ENCODE results near the gene ANO4.

ANO4 gene

DNA sequence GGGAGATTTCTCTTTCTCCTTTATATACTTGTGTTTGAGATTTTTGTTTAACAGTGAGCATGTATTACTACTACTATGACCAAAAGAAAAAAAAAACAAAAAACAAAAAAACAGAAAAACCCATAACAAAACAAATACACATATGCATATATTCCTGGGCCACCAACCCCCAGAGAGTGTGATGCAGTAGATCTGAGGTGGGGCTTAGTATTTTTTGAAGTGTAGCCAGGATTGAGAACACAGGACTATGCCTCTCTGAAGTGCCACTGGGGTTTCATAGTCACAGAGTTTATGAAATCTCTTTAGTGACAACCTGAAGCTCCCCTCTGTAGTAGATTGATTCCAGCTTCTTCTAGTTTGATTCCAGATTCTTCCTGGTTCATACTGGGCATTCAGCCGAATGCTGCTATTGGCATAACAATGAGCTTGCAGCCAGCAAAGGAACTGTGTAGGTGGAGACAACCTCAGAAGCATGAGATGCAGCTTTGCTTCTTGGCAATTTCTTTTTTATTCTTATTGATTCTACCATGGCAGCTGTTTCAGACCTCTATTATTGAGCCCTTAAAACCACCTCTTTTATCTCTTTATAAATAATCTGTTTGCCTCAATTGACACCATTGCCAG lies 15.5 kb upstream of the ANO4 start:
- DNase-seq (ENCODE audit: low read depth, low spot score): no peak
- TF ChIP-seq FOXP2 (optimal IDR thresholded peaks at IDR 0.05; ENCODE audit: control extremely low read depth, extremely low read length, insufficient read depth): no peak
- TF ChIP-seq EZH2 (IDR thresholded peaks at IDR 0.05): no peak
- TF ChIP-seq POLR2AphosphoS5 (IDR thresholded peaks at IDR 0.05; ENCODE audit: borderline replicate concordance, low read depth, low read length): no peak
- Histone ChIP-seq H3K36me3 (ENCODE audit: insufficient read depth, low read length) (no peaks in the 10 kb centered on the region), H3K9ac (ENCODE audit: insufficient read length) (no peak overlapping the region), H3K27ac (no peak overlapping the region), H3K9me3 (ENCODE audit: low read depth, low read length) (no peaks in the 10 kb centered on the region), H3K4me3 (no peak overlapping the region)

DNA sequence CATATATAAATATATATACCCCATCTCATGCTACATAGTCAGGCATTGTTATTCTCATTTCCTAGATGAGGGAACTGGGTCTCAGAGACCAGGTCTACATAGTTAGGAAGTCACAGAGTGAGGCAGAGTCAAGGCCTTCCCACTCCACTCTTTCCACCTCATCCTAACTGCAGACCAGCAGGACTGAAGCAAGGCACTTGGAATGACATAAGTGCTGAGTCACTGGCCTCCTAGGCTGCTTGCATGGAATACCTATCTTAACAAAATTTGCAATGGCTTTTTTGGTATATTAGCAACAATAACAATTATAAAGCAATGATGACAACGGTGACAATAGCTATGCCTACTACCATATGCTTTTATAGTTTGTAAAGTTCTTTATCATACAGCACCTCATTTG lies 5.4 kb upstream of the ANO4 start:
- no peak overlapping the region for H3K9ac ChIP-seq (ENCODE audit: insufficient read length)
- no peaks in the 10 kb centered on the region for H3K9me3 ChIP-seq (ENCODE audit: low read depth, low read length)
- no peak for DNase-seq (ENCODE audit: low read depth, low spot score)
- no peak overlapping the region for H3K27ac ChIP-seq
- H3K4me3 ChIP-seq: no peak overlapping the region
- no peaks in the 10 kb centered on the region for H3K36me3 ChIP-seq (ENCODE audit: insufficient read depth, low read length)
- no peak for TF ChIP-seq EZH2 (IDR thresholded peaks at IDR 0.05)
- TF ChIP-seq POLR2AphosphoS5 (IDR thresholded peaks at IDR 0.05; ENCODE audit: borderline replicate concordance, low read depth, low read length): no peak
- TF ChIP-seq FOXP2 (optimal IDR thresholded peaks at IDR 0.05; ENCODE audit: control extremely low read depth, extremely low read length, insufficient read depth): no peak

DNA sequence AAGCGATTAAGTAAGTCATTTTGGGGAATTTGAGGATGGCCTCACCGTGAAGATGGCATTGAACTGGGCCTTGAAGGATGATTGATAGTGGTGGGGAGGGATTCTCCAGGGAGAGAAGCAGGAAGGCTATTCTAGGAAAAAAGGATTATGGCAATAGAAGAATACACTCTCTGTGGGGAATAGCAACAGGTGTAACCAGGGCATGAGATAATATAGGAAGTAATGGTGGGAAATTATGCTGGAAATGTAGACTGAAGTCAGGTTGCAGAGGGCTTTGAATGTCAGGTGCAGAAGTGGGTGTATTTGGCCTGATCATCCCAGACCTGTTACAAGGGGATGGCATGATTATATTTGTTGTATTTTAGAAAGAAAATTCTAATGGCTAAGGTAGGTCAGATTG lies 4.6 kb upstream of the ANO4 start:
- no peak for DNase-seq (ENCODE audit: low read depth, low spot score)
- no peak overlapping the region for H3K4me3 ChIP-seq
- TF ChIP-seq EZH2 (IDR thresholded peaks at IDR 0.05) (no peak), FOXP2 (optimal IDR thresholded peaks at IDR 0.05; ENCODE audit: control extremely low read depth, extremely low read length, insufficient read depth) (no peak), POLR2AphosphoS5 (IDR thresholded peaks at IDR 0.05; ENCODE audit: borderline replicate concordance, low read depth, low read length) (no peak)

DNA sequence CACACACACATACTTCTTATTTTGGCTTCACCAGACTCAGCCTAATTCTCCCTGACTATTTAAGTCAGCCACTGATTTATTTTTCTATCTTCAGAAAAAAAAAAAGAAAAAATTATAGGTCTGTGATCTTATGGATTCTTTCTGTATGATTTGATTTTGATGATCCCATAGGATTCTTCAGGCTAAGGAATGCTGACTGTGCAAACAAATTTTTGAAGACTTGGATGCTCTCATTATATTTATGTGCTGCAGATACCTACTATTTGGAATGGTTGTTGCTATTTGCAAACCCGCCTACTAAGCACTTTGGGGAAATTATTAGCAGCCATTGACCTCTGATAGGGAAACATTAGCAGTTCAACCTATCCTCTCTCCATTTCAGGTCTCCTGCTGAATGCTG lies 4.0 kb upstream of the ANO4 start:
- DNase-seq (ENCODE audit: low read depth, low spot score): no peak
- Histone ChIP-seq H3K27ac (no peak overlapping the region), H3K9ac (ENCODE audit: insufficient read length) (no peak overlapping the region), H3K9me3 (ENCODE audit: low read depth, low read length) (no peaks in the 10 kb centered on the region), H3K4me3 (no peak overlapping the region), H3K36me3 (ENCODE audit: insufficient read depth, low read length) (no peaks in the 10 kb centered on the region)
- TF ChIP-seq POLR2AphosphoS5 (IDR thresholded peaks at IDR 0.05; ENCODE audit: borderline replicate concordance, low read depth, low read length) (no peak), EZH2 (IDR thresholded peaks at IDR 0.05) (no peak), FOXP2 (optimal IDR thresholded peaks at IDR 0.05; ENCODE audit: control extremely low read depth, extremely low read length, insufficient read depth) (no peak)

More for the DNA sequence above, 4.6 kb upstream of the ANO4 start:
- H3K36me3 ChIP-seq (ENCODE audit: insufficient read depth, low read length): no peaks in the 10 kb centered on the region
- no peak overlapping the region for H3K27ac ChIP-seq
- H3K9me3 ChIP-seq (ENCODE audit: low read depth, low read length): no peaks in the 10 kb centered on the region
- H3K9ac ChIP-seq (ENCODE audit: insufficient read length): no peak overlapping the region

DNA sequence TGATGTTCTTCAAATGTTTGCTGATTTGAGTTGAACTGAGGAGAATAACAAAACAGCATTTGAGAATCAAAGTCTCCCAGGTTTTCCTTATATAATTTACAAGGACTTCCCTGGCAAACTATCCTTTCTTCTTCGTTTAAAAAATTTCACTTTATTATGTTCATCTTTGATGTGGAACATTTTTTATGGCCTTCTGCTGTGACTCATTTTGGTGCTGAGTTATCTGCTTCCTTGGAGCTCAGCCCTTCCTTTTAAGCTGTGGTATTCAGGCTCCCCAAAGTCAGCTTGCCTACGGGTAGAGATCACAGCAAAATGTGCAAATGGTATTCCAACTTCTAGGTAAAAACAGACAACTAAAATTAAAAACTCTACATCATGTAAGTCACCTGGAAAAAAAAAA lies 1.4 kb upstream of the ANO4 start:
- H3K4me3 ChIP-seq: no peak overlapping the region
- no peak overlapping the region for H3K27ac ChIP-seq
- H3K9ac ChIP-seq (ENCODE audit: insufficient read length): no peak overlapping the region
- TF ChIP-seq POLR2AphosphoS5 (IDR thresholded peaks at IDR 0.05; ENCODE audit: borderline replicate concordance, low read depth, low read length) (no peak), FOXP2 (optimal IDR thresholded peaks at IDR 0.05; ENCODE audit: control extremely low read depth, extremely low read length, insufficient read depth) (no peak), EZH2 (IDR thresholded peaks at IDR 0.05) (no peak)
- no peak for DNase-seq (ENCODE audit: low read depth, low spot score)
- H3K36me3 ChIP-seq (ENCODE audit: insufficient read depth, low read length): no peaks in the 10 kb centered on the region
- no peaks in the 10 kb centered on the region for H3K9me3 ChIP-seq (ENCODE audit: low read depth, low read length)

DNA sequence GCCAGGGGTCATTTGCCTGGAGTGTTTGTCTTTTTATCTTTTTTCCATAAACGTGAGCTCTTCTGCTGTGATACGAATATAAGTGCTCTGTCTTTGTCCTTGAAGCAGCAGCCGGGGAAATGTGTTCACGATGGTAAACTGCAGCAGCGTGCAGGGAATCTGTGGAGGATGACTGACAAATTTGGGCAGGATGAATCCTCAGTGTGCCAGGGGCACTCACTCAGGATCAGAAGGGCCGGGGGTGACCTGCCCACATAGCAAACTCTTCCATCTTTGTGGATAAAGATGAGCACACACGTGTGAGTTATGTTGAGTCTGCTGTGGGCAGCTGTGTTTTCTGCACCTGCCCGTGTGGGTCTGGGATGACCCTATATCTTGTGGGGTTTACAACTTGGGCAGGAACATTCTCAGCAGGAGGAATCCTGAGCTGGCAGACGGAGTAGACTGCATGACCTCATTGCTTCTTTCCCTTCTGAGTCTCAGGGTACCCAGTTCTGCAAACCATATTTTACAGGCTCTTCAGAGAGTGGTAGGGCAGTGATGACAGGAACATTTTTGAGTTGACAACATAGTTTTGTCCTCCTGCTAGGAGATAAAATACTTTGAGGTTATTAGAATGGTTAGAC lies 711 bp downstream of the ANO4 start:
- DNase-seq (ENCODE audit: low read depth, low spot score): no peak
- Histone ChIP-seq H3K36me3 (ENCODE audit: insufficient read depth, low read length) (no peaks in the 10 kb centered on the region), H3K9ac (ENCODE audit: insufficient read length) (no peak overlapping the region), H3K4me3 (peak overlapping the region; percentile 64), H3K27ac (no peak overlapping the region), H3K9me3 (ENCODE audit: low read depth, low read length) (no peaks in the 10 kb centered on the region)
- TF ChIP-seq POLR2AphosphoS5 (IDR thresholded peaks at IDR 0.05; ENCODE audit: borderline replicate concordance, low read depth, low read length) (no peak), FOXP2 (optimal IDR thresholded peaks at IDR 0.05; ENCODE audit: control extremely low read depth, extremely low read length, insufficient read depth) (no peak), EZH2 (IDR thresholded peaks at IDR 0.05) (no peak)

DNA sequence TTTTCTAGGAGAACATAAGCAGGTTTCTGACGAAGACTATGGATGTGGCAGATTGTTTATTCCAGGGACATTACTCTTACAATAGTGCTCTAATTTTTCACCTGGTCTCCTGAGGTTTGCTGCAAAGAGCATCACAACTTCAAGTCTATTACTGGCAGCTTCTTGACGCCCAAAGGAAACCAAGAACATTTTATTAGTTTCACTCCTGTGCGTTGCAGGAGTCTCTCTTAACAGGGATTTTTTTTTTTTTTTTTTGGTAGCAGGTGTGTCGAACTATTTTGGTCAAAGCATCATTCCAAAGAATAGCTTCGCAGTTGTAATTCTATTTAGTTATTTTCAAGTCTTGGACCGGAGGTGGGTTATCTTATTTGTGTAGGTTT lies 1.2 kb downstream of the ANO4 start:
- H3K36me3 ChIP-seq (ENCODE audit: insufficient read depth, low read length): no peaks in the 10 kb centered on the region
- TF ChIP-seq EZH2 (IDR thresholded peaks at IDR 0.05) (no peak), POLR2AphosphoS5 (IDR thresholded peaks at IDR 0.05; ENCODE audit: borderline replicate concordance, low read depth, low read length) (no peak), FOXP2 (optimal IDR thresholded peaks at IDR 0.05; ENCODE audit: control extremely low read depth, extremely low read length, insufficient read depth) (no peak)
- H3K4me3 ChIP-seq: no peak overlapping the region
- H3K27ac ChIP-seq: no peak overlapping the region
- DNase-seq (ENCODE audit: low read depth, low spot score): no peak
- H3K9ac ChIP-seq (ENCODE audit: insufficient read length): no peak overlapping the region
- no peaks in the 10 kb centered on the region for H3K9me3 ChIP-seq (ENCODE audit: low read depth, low read length)

DNA sequence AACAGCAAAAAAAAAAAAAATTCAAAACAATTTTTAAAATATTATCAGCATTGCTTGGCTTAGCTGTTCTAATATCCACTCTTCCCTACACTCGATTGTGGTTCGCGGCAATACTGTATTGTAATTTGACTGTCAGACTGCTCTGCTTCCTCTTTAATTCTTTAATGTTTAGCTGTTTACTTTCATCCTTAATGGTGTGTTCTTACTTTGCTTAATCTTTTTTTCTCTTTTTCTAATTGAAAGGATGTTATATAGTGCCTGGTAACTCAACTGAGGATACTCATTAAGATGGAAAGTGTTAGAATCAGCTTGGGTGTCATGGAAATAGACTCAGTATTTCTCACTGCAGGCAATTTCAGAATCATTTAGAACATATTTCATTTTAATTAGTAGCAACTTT lies 2.0 kb downstream of the ANO4 start:
- H3K9ac ChIP-seq (ENCODE audit: insufficient read length): no peak overlapping the region
- TF ChIP-seq POLR2AphosphoS5 (IDR thresholded peaks at IDR 0.05; ENCODE audit: borderline replicate concordance, low read depth, low read length) (no peak), FOXP2 (optimal IDR thresholded peaks at IDR 0.05; ENCODE audit: control extremely low read depth, extremely low read length, insufficient read depth) (no peak), EZH2 (IDR thresholded peaks at IDR 0.05) (no peak)
- H3K27ac ChIP-seq: no peak overlapping the region
- no peaks in the 10 kb centered on the region for H3K9me3 ChIP-seq (ENCODE audit: low read depth, low read length)
- H3K36me3 ChIP-seq (ENCODE audit: insufficient read depth, low read length): no peaks in the 10 kb centered on the region
- H3K4me3 ChIP-seq: peak overlapping the region; percentile 10; the same call in 1 of the 2 replicates
- DNase-seq (ENCODE audit: low read depth, low spot score): no peak
